Central memory CD8-positive, alpha-beta T cell (primary cell): ENCODE data around the gene ARHGAP24.
"Not testable (repeated sequence)": the region's sequence is repeated elsewhere in the genome, so short reads cannot be mapped to it uniquely, and the experiment has no call there.

Source experiments
- ATAC-seq: fragments of 150-1000 bp; cut with Tn5 transposase; replicated peaks from 2 replicates; pipeline ENCODE4 v1.10.0; 2022; ENCODE audit warnings: mild to moderate bottlenecking, moderate FRiP score, moderate number of reproducible peaks; ENCODE audit not compliant: poor library complexity, severe bottlenecking; ENCODE audit errors: extremely low read depth
- DNase-seq, 2 donors: peaks; one replicate each; pipeline ENCODE4 v3.0.0; 2021; ENCODE audit warnings: low spot score in 2 of 2
- H3K27ac Mint-ChIP-seq: one replicate; pipeline ENCODE4 v1.8.0; 2022; ENCODE audit warnings: low read depth, mild to moderate bottlenecking, moderate library complexity, mixed read lengths
- H3K27me3 Mint-ChIP-seq: one replicate; pipeline ENCODE4 v1.8.0; 2022; ENCODE audit warnings: mixed read lengths
- H3K36me3 Mint-ChIP-seq: one replicate; pipeline ENCODE4 v1.8.0; 2022; ENCODE audit warnings: mild to moderate bottlenecking, moderate library complexity, mixed read lengths; ENCODE audit not compliant: insufficient read depth
- H3K4me1 Mint-ChIP-seq: one replicate; pipeline ENCODE4 v1.8.0; 2022; ENCODE audit warnings: mixed read lengths
- H3K4me3 Mint-ChIP-seq: one replicate; pipeline ENCODE4 v1.8.0; 2022; ENCODE audit warnings: mild to moderate bottlenecking, moderate library complexity, mixed read lengths
- H3K9me3 Mint-ChIP-seq: one replicate; pipeline ENCODE4 v1.8.0; 2022; ENCODE audit warnings: mixed read lengths

The ARHGAP24 gene

GRCh38 chr4:85940151-85940550 lies 465.2 kb downstream of the ARHGAP24 start:
- DNase-seq, result no peak
- Mint-ChIP-seq H3K9me3 (peaks cover 6% of the 10 kb centered on the region), H3K4me3 (no peak overlapping the region), H3K27ac (no peak overlapping the region), H3K4me1 (no peaks in the 10 kb centered on the region), H3K36me3 (no peaks in the 10 kb centered on the region), H3K27me3 (no peaks in the 10 kb centered on the region)
- no peak for ATAC-seq

GRCh38 chr4:85942107-85942506 lies 467.2 kb downstream of the ARHGAP24 start:
- Mint-ChIP-seq H3K27ac (no peak overlapping the region), H3K27me3 (no peaks in the 10 kb centered on the region), H3K4me3 (no peak overlapping the region), H3K36me3 (no peaks in the 10 kb centered on the region), H3K4me1 (no peaks in the 10 kb centered on the region), H3K9me3 (no peaks in the 10 kb centered on the region)
- ATAC-seq (no peak), DNase-seq (no peak)

- H3K27ac Mint-ChIP-seq, result no peak overlapping the region
Measured at GRCh38 chr4:85946821-85947220, 471.9 kb downstream of the ARHGAP24 start.

GRCh38 chr4:85951099-85951498 lies 476.1 kb downstream of the ARHGAP24 start:
- H3K36me3 Mint-ChIP-seq, result peaks cover 2% of the 10 kb centered on the region
- no peaks in the 10 kb centered on the region for H3K27me3 Mint-ChIP-seq
- no peaks in the 10 kb centered on the region for H3K4me1 Mint-ChIP-seq
- peaks cover 6% of the 10 kb centered on the region for H3K9me3 Mint-ChIP-seq
- DNase-seq (no peak), ATAC-seq (no peak)
- H3K4me3 Mint-ChIP-seq, result no peak overlapping the region
- no peak overlapping the region for H3K27ac Mint-ChIP-seq

More at GRCh38 chr4:85946821-85947220, 471.9 kb downstream of the ARHGAP24 start:
- no peak for ATAC-seq
- no peak for DNase-seq
- no peak overlapping the region for H3K4me3 Mint-ChIP-seq
- no peaks in the 10 kb centered on the region for H3K27me3 Mint-ChIP-seq
- H3K9me3 Mint-ChIP-seq, result no peaks in the 10 kb centered on the region
- H3K4me1 Mint-ChIP-seq, result no peaks in the 10 kb centered on the region
- peaks cover 2% of the 10 kb centered on the region for H3K36me3 Mint-ChIP-seq

GRCh38 chr4:85952528-85952927 lies 477.6 kb downstream of the ARHGAP24 start:
- DNase-seq (no peak), ATAC-seq (no peak)
- Mint-ChIP-seq H3K36me3 (peaks cover 2% of the 10 kb centered on the region), H3K27ac (no peak overlapping the region), H3K4me3 (no peak overlapping the region), H3K27me3 (no peaks in the 10 kb centered on the region), H3K4me1 (no peaks in the 10 kb centered on the region), H3K9me3 (peaks cover 6% of the 10 kb centered on the region)

GRCh38 chr4:85952972-85953650 lies 478.2 kb downstream of the ARHGAP24 start:
- H3K27ac Mint-ChIP-seq, result no peak overlapping the region

GRCh38 chr4:85953651-85954018 lies 478.7 kb downstream of the ARHGAP24 start:
- DNase-seq, result no peak
- ATAC-seq, result no peak
- H3K27me3 Mint-ChIP-seq, result no peaks in the 10 kb centered on the region
- peaks cover 2% of the 10 kb centered on the region for H3K36me3 Mint-ChIP-seq
- H3K4me3 Mint-ChIP-seq, result no peak overlapping the region
- no peak overlapping the region for H3K27ac Mint-ChIP-seq
- H3K4me1 Mint-ChIP-seq, result no peaks in the 10 kb centered on the region
- H3K9me3 Mint-ChIP-seq, result peaks cover 6% of the 10 kb centered on the region

More at GRCh38 chr4:85952972-85953650, 478.2 kb downstream of the ARHGAP24 start:
- no peaks in the 10 kb centered on the region for H3K4me1 Mint-ChIP-seq
- peaks cover 6% of the 10 kb centered on the region for H3K9me3 Mint-ChIP-seq
- no peak overlapping the region for H3K4me3 Mint-ChIP-seq
- peaks cover 2% of the 10 kb centered on the region for H3K36me3 Mint-ChIP-seq
- no peak for ATAC-seq
- no peak for DNase-seq
- H3K27me3 Mint-ChIP-seq, result no peaks in the 10 kb centered on the region

- H3K27ac Mint-ChIP-seq, result no peak overlapping the region
- no peaks in the 10 kb centered on the region for H3K4me1 Mint-ChIP-seq
- H3K9me3 Mint-ChIP-seq, result peaks cover 6% of the 10 kb centered on the region
- ATAC-seq (no peak), DNase-seq (no peak)
- H3K4me3 Mint-ChIP-seq, result no peak overlapping the region
- no peaks in the 10 kb centered on the region for H3K27me3 Mint-ChIP-seq
- H3K36me3 Mint-ChIP-seq, result no peaks in the 10 kb centered on the region
Measured at GRCh38 chr4:85955620-85956292, 480.8 kb downstream of the ARHGAP24 start.

GRCh38 chr4:85956293-85956945 lies 481.5 kb downstream of the ARHGAP24 start:
- H3K27me3 Mint-ChIP-seq, result no peaks in the 10 kb centered on the region
- H3K4me1 Mint-ChIP-seq, result no peaks in the 10 kb centered on the region
- no peaks in the 10 kb centered on the region for H3K36me3 Mint-ChIP-seq
- H3K27ac Mint-ChIP-seq, result no peak overlapping the region
- DNase-seq (no peak), ATAC-seq (no peak)
- peaks cover 6% of the 10 kb centered on the region for H3K9me3 Mint-ChIP-seq
- H3K4me3 Mint-ChIP-seq, result no peak overlapping the region

- no peak for DNase-seq
- no peak for ATAC-seq
- Mint-ChIP-seq H3K27me3 (no peaks in the 10 kb centered on the region), H3K27ac (no peak overlapping the region), H3K4me3 (no peak overlapping the region), H3K9me3 (peaks cover 11% of the 10 kb centered on the region), H3K4me1 (no peaks in the 10 kb centered on the region), H3K36me3 (no peaks in the 10 kb centered on the region)
Measured at GRCh38 chr4:85961887-85962286, 486.9 kb downstream of the ARHGAP24 start.

GRCh38 chr4:85963231-85963630 lies 488.3 kb downstream of the ARHGAP24 start:
- Mint-ChIP-seq H3K36me3 (no peaks in the 10 kb centered on the region), H3K9me3 (peaks cover 11% of the 10 kb centered on the region), H3K27ac (no peak overlapping the region), H3K27me3 (no peaks in the 10 kb centered on the region), H3K4me1 (no peaks in the 10 kb centered on the region), H3K4me3 (no peak overlapping the region)
- no peak for DNase-seq
- no peak for ATAC-seq

- ATAC-seq (no peak), DNase-seq (no peak)
- Mint-ChIP-seq H3K27me3 (no peaks in the 10 kb centered on the region), H3K4me1 (no peaks in the 10 kb centered on the region), H3K4me3 (no peak overlapping the region), H3K27ac (no peak overlapping the region), H3K36me3 (no peaks in the 10 kb centered on the region), H3K9me3 (peaks cover 11% of the 10 kb centered on the region)
Measured at GRCh38 chr4:85964298-85964697, 489.3 kb downstream of the ARHGAP24 start.

GRCh38 chr4:85965017-85965416 lies 490.1 kb downstream of the ARHGAP24 start:
- not testable (repeated sequence) for ATAC-seq

More at GRCh38 chr4:85965017-85965416, 490.1 kb downstream of the ARHGAP24 start:
- H3K27me3 Mint-ChIP-seq, DNase-seq, H3K27ac Mint-ChIP-seq, H3K36me3 Mint-ChIP-seq, H3K4me1 Mint-ChIP-seq, H3K4me3 Mint-ChIP-seq: not testable (repeated sequence)
- H3K9me3 Mint-ChIP-seq, result peaks cover 11% of the 10 kb centered on the region
